ENCODE data around the gene RGS7. TPM values are rescaled to one million over a fixed set of nuclear protein-coding genes. Genes with fewer than 3 reads are reported as not detected.

Gene RGS7
- total RNA-seq, 1 experiment from 2014 or later, result 1.5 TPM

GRCh38 chr1:240772131-240772530 is 584.9 kb downstream of the RGS7 start:
- H3K36me3 Mint-ChIP-seq (ENCODE audit: insufficient read depth in 1 of 3, low read depth in 3 of 3), result no peaks in the 10 kb centered on the region
- Histone ChIP-seq H3K9me3 (ENCODE audit: control insufficient read depth, low read depth, low read length) (no peaks in the 10 kb centered on the region), H2BK120ac (ENCODE audit: low read depth, low read length, poor library complexity, severe bottlenecking) (no peak overlapping the region), H2AK5ac (ENCODE audit: insufficient read length, low read length) (no peak overlapping the region), H3K4ac (ENCODE audit: low read depth, low read length) (no peak overlapping the region), H3K79me2 (ENCODE audit: insufficient read depth, low read length) (no peaks in the 10 kb centered on the region), H3K14ac (ENCODE audit: insufficient read depth, low read length) (no peak overlapping the region), H3K18ac (ENCODE audit: insufficient read length, low read depth, low read length) (no peak overlapping the region), H3K27ac (ENCODE audit: insufficient read length, low read depth, low read length) (no peak overlapping the region), H3K23me2 (ENCODE audit: insufficient read length, low read depth, low read length, poor library complexity, severe bottlenecking) (no peaks in the 10 kb centered on the region), H3K79me1 (ENCODE audit: insufficient read depth, low read depth, low read length, poor library complexity, severe bottlenecking) (no peaks in the 10 kb centered on the region), H3K4me2 (ENCODE audit: insufficient read depth, insufficient read length, low read length) (no peak overlapping the region), H3T11ph (ENCODE audit: low read length) (no peak overlapping the region), H4K5ac (ENCODE audit: insufficient read length, low read depth, low read length) (no peak overlapping the region), H2BK20ac (ENCODE audit: low read depth, low read length, poor library complexity, severe bottlenecking) (no peak overlapping the region), H2BK12ac (ENCODE audit: insufficient read length, low read depth, low read length) (no peak overlapping the region), H4K8ac (replicated peaks; ENCODE audit: insufficient read length, low read depth, low read length) (no peak overlapping the region), H2AFZ (ENCODE audit: low read length) (no peak overlapping the region), H3K23ac (ENCODE audit: insufficient read length, low read depth, low read length) (no peak overlapping the region), H4K20me1 (ENCODE audit: control insufficient read depth, insufficient read depth, insufficient read length) (no peaks in the 10 kb centered on the region), H3K56ac (ENCODE audit: insufficient read length, low read depth, low read length) (no peak overlapping the region), H4K91ac (ENCODE audit: insufficient read length, low read depth, low read length) (no peak overlapping the region), H3K27me3 (ENCODE audit: insufficient read depth, low read length) (no peaks in the 10 kb centered on the region), H2BK15ac (ENCODE audit: low read depth, low read length) (no peak overlapping the region), H3K9ac (ENCODE audit: extremely low read depth, insufficient read length, low read length) (no peak overlapping the region), H3K4me1 (ENCODE audit: insufficient read depth, low read length) (no peaks in the 10 kb centered on the region; the same call in 1 of the 2 replicates), H2BK5ac (ENCODE audit: insufficient read length, low read length) (no peak overlapping the region)
- peaks cover 4 to 5% of the 10 kb centered on the region in 2 experiments for H3K4me1 Mint-ChIP-seq
- no CpG with 5 or more reads among the region's 3 CpGs for WGBS (ENCODE audit: extremely low coverage, insufficient read length, low lambda C conversion rate)
- H3K4me3 Mint-ChIP-seq, result no peak overlapping the region
- H3K27me3 Mint-ChIP-seq (ENCODE audit: low read depth), result no peaks in the 10 kb centered on the region
- 0 out of 5 replicates have a peak, but pooled peaks cover 2 to 3% of the 10 kb centered on the region in 2 experiments for H3K9me3 Mint-ChIP-seq
- DNase-seq, result no peak
- no peak overlapping the region for H3K27ac Mint-ChIP-seq
- TF ChIP-seq CTCF (conservative IDR thresholded peaks at IDR 0.05), result no peak
